Choroid plexus epithelial cell (primary cell): ENCODE measurements around the gene ONECUT3.
A peak's percentile ranks its signal among the peaks of the same experiment; 100 is the strongest.

Experiments used
- DNase-seq: peaks from one replicate; pipeline ENCODE4 v3.0.0-alpha.2; 2010; ENCODE audit warnings: low read depth
- H3K4me3 ChIP-seq: 2 replicates; pipeline ENCODE4 v1.5.1; 2011; ENCODE audit warnings: low read depth, mild to moderate bottlenecking, control low read depth, low read length, moderate library complexity
- TF ChIP-seq, protein P1 (sequence below): conservative IDR thresholded peaks from 2 replicates; pipeline ENCODE4 v1.5.1; 2011; ENCODE audit warnings: low read depth, mild to moderate bottlenecking, control low read depth, inconsistent platforms, low read length, moderate library complexity

Gene ONECUT3

DNA sequence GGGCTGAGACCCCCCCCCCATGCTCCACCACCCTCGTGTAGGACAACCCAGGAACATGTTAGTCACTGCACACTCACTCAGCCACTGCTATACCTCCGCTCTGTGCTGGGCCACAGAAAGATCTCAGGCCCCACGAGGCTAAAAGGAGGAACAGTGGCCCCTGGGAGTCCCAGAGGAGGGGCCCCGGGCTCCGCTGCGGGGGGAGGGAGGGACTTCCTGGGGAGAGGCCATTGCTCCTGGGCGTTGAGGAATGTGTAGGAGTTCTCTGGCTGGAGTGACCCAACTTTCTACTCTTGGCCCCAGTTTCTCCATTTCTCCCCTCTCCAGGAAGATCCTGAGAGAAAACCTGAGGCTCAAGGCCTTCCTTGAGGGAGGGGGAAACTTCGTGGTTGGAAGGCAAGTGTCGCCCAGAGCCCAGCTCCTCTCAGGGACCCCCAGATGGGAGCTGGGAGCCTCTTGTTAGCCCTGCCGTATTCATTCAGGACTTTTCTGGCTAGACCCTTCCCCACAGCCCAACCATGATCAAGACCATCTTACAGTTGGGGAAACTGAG is 13.6 kb downstream of the ONECUT3 start:
- DNase-seq = no peak
- TF ChIP-seq, protein P1, sequence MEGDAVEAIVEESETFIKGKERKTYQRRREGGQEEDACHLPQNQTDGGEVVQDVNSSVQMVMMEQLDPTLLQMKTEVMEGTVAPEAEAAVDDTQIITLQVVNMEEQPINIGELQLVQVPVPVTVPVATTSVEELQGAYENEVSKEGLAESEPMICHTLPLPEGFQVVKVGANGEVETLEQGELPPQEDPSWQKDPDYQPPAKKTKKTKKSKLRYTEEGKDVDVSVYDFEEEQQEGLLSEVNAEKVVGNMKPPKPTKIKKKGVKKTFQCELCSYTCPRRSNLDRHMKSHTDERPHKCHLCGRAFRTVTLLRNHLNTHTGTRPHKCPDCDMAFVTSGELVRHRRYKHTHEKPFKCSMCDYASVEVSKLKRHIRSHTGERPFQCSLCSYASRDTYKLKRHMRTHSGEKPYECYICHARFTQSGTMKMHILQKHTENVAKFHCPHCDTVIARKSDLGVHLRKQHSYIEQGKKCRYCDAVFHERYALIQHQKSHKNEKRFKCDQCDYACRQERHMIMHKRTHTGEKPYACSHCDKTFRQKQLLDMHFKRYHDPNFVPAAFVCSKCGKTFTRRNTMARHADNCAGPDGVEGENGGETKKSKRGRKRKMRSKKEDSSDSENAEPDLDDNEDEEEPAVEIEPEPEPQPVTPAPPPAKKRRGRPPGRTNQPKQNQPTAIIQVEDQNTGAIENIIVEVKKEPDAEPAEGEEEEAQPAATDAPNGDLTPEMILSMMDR = no peak
- no peak overlapping the region for H3K4me3 ChIP-seq

DNA sequence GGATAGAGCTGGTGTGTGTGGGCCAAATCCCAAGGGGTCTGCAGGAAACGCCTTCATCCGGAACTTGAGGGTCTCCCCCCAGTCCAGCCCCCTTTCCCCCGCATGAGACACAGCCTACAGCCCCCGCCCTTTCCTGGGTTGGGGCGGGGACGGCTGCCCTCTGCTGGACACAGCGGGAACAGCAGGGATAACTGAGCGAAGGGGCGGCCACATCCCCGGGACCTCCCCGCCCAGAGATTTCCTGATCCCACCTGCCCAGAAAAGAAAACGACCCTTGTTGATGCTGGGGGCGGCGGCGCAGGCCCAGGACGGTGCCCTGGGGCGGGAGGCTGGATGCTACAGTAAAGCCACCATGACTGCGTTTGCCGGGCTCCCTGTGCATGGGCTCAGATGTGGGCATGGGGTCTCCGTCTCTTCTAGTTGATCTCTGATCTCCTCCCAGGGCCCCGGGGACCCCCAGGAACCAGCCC is 14.2 kb downstream of the ONECUT3 start:
- no peak overlapping the region for H3K4me3 ChIP-seq
- TF ChIP-seq, protein P1 = peak; percentile 92
- DNase-seq = no peak

DNA sequence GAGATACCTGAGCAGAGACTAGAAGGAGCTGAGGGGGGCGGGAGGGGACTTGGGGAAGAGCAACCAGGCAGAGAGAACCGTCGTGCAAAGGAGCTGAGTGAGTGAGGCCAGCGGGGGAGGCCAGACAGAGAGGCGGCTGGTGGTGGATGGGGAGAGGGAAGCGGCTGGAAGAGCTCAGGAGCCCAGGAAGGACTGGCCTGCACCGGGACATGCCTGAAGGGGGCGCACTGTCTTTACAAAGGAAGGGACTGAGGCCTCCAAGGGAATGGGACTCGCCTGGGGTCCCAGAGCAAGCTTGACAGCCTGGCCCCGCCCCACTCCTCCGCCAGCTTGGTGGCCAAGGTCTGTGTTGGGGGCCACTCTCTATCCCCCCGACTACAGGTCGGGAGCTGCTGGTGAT is 14.9 kb downstream of the ONECUT3 start:
- TF ChIP-seq, protein P1 = peak; percentile 49
- H3K4me3 ChIP-seq = no peak overlapping the region
- DNase-seq = no peak

DNA sequence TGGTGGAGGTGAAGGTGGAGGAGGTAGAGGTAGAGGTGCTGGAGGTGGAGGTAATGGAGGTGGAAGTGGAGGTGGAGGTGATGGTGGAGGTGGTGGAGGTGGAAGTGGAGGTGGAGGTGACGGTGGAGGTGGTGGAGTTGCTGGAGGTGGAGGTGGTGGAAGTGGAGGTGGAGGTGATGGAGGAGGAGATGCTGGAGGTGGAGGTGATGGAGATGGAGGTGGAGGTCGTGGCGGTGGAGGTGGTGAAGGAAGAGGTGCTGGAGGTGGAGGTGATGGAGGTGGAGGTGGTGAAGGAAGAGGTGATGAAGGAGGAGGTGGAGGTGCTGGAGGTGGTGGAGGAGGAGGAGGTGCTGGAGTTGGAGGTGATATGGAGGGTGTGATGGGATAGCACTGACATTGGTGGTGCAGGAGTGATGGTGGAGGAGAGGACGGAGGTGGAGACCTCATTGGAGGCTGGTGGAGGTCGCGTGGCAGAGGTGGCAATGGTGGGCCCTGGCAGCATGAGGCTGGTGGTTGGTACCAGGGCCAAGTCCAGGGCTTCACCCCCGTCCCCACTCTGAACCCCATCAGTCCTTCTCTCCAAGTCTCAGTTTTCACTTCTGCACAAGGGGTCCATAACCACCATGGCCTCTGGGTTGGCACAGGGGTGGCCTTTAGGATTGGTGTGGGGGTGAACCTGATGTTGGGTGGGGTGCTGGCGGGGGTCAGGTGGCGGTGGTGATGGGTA is 15.8 kb downstream of the ONECUT3 start:
- no peak overlapping the region for H3K4me3 ChIP-seq
- no peak for DNase-seq
- TF ChIP-seq, protein P1 = no peak

DNA sequence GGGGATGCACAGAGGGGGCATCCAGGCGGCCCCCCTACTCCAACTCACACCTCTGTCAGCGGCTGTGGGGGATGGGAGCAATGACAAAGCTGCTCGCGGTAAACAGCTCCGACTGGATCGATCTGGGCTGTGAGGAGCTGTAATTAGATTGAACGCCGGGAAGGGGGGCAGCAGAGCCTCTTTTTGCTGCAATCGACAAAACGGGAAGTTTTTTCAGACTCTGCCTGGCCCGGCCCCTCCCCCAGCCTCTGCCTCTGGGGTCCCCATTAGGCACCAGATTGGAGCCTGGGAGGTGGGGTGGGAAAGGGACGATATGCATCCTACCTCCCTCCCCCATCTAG is 16.3 kb downstream of the ONECUT3 start:
- no peak overlapping the region for H3K4me3 ChIP-seq
- DNase-seq = no peak
- TF ChIP-seq, protein P1 = no peak

DNA sequence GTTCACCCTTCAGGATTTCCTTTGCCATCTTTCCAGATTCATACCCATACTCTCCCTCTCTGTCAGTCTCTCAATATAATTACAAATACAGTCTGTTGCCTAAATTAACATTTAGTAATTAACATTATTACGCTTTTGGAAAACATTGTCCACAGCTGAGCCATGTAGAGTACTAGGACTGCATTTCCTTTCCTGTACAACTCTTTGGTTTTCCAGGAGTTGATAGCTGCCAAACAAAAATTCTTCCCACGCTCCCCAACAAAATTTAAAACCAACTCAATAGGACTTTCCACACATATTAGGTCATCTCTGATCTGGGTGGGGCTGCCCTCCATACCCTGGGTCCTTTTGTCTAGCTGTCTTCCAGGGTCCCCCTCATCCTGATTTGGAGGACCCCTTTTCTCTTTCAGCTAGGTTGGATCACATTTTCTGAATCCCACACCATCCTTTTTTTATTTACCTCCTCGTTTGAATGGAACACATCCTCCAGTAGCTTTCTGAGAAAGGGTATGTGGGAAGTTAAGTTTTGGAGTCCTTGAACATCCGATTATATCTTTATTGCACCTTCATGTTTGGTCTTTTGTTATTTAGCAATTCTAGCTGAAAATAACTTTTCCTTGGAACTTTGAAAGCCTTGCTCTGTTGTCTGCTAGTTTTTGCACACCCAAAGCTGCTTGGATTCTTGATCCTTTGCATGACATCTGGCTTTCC is 17.7 kb downstream of the ONECUT3 start:
- no peak for DNase-seq
- TF ChIP-seq, protein P1 = no peak
- no peak overlapping the region for H3K4me3 ChIP-seq
